Measurements from ENCODE around the gene GMIP.
A peak's percentile ranks its signal among the peaks of the same experiment; 100 is the strongest.

Gene GMIP

GRCh38 chr19:19595171-19595701 lies 48.2 kb downstream of the GMIP start:
- Histone ChIP-seq H3K4me1 (ENCODE audit: control insufficient read depth in 2 of 2, insufficient read depth in 1 of 2, low read depth in 1 of 2, low read length in 2 of 2) (peaks cover 6% of the 10 kb centered on the region in 2 donors), H2BK5ac (ENCODE audit: low read length) (no peak overlapping the region), H3K14ac (ENCODE audit: low read length) (no peak overlapping the region), H2BK12ac (ENCODE audit: low read length) (no peak overlapping the region), H3K18ac (ENCODE audit: low read length) (no peak overlapping the region), H2BK120ac (ENCODE audit: low read depth, low read length) (no peak overlapping the region), H3K27ac (replicated peaks; ENCODE audit: low read length) (no peak overlapping the region), H3K4me3 (ENCODE audit: low read length in 2 of 2) (no peak overlapping the region), H3K23ac (ENCODE audit: low read depth, low read length, poor library complexity) (no peak overlapping the region), H2AFZ (ENCODE audit: low read length) (no peak overlapping the region), H4K91ac (ENCODE audit: low read depth, low read length, poor library complexity) (no peak overlapping the region), H2AK5ac (ENCODE audit: low read depth, low read length) (no peak overlapping the region), H3K9ac (ENCODE audit: low read depth, low read length, poor library complexity) (no peak overlapping the region), H3K79me1 (ENCODE audit: low read depth, low read length) (no peaks in the 10 kb centered on the region), H3K36me3 (replicated peaks in 1 of 2; ENCODE audit: control insufficient read depth in 2 of 2, insufficient read depth in 2 of 2, low read length in 2 of 2) (peaks cover 3 to 11% of the 10 kb centered on the region in 2 donors), H2BK15ac (ENCODE audit: low read length) (no peak overlapping the region), H3K9me3 (replicated peaks in 1 of 2; ENCODE audit: control insufficient read depth in 2 of 2, insufficient read depth in 1 of 2, low read depth in 1 of 2, low read length in 2 of 2) (no peaks in the 10 kb centered on the region), H3K4me2 (ENCODE audit: insufficient read depth, low read length, poor library complexity, severe bottlenecking) (no peak overlapping the region), H3K27me3 (ENCODE audit: control insufficient read depth in 3 of 3, insufficient read depth in 3 of 3, low read depth in 1 of 3, low read length in 3 of 3) (no peaks in the 10 kb centered on the region), H3K4ac (ENCODE audit: low read length) (no peak overlapping the region), H4K8ac (ENCODE audit: low read depth, low read length) (no peak overlapping the region)
- no CpG with 5 or more reads among the region's 8 CpGs for WGBS, 2 donors (ENCODE audit: extremely low coverage in 2 of 2, insufficient read length in 2 of 2, insufficient replicate concordance in 1 of 2)
- no peak for DNase-seq (ENCODE audit: low spot score)

- no peak for DNase-seq (ENCODE audit: low spot score)
- no peak overlapping the region for H3K4me2 ChIP-seq (ENCODE audit: insufficient read depth, low read length, poor library complexity, severe bottlenecking)
- H3K4ac ChIP-seq (ENCODE audit: low read length) = no peak overlapping the region
- no peak overlapping the region for H4K8ac ChIP-seq (ENCODE audit: low read depth, low read length)
- H2BK12ac ChIP-seq (ENCODE audit: low read length) = no peak overlapping the region
- H4K91ac ChIP-seq (ENCODE audit: low read depth, low read length, poor library complexity) = no peak overlapping the region
- no peak overlapping the region for H3K23ac ChIP-seq (ENCODE audit: low read depth, low read length, poor library complexity)
- H3K4me3 ChIP-seq (ENCODE audit: low read length in 2 of 2) = no peak overlapping the region
- H2BK15ac ChIP-seq (ENCODE audit: low read length) = no peak overlapping the region
- H3K4me1 ChIP-seq (ENCODE audit: control insufficient read depth in 2 of 2, insufficient read depth in 1 of 2, low read depth in 1 of 2, low read length in 2 of 2) = peaks cover 6% of the 10 kb centered on the region in 2 donors
- H3K9me3 ChIP-seq (replicated peaks in 1 of 2; ENCODE audit: control insufficient read depth in 2 of 2, insufficient read depth in 1 of 2, low read depth in 1 of 2, low read length in 2 of 2) = no peaks in the 10 kb centered on the region
- peaks cover 3 to 11% of the 10 kb centered on the region in 2 donors for H3K36me3 ChIP-seq (replicated peaks in 1 of 2; ENCODE audit: control insufficient read depth in 2 of 2, insufficient read depth in 2 of 2, low read length in 2 of 2)
- WGBS, 2 donors (ENCODE audit: extremely low coverage in 2 of 2, insufficient read length in 2 of 2, insufficient replicate concordance in 1 of 2) = no CpG with 5 or more reads among the region's 4 CpGs
- H2AFZ ChIP-seq (ENCODE audit: low read length) = no peak overlapping the region
- no peak overlapping the region for H3K18ac ChIP-seq (ENCODE audit: low read length)
- H2BK5ac ChIP-seq (ENCODE audit: low read length) = no peak overlapping the region
- H3K27ac ChIP-seq (replicated peaks; ENCODE audit: low read length) = no peak overlapping the region
- no peak overlapping the region for H3K9ac ChIP-seq (ENCODE audit: low read depth, low read length, poor library complexity)
- H3K79me1 ChIP-seq (ENCODE audit: low read depth, low read length) = no peaks in the 10 kb centered on the region
- no peaks in the 10 kb centered on the region for H3K27me3 ChIP-seq (ENCODE audit: control insufficient read depth in 3 of 3, insufficient read depth in 3 of 3, low read depth in 1 of 3, low read length in 3 of 3)
- no peak overlapping the region for H2AK5ac ChIP-seq (ENCODE audit: low read depth, low read length)
- H2BK120ac ChIP-seq (ENCODE audit: low read depth, low read length) = no peak overlapping the region
- no peak overlapping the region for H3K14ac ChIP-seq (ENCODE audit: low read length)
These were observed 49.1 kb downstream of the GMIP start for GRCh38 chr19:19594381-19594780.

- H2BK15ac ChIP-seq (ENCODE audit: low read length) = no peak overlapping the region
- H2BK120ac ChIP-seq (ENCODE audit: low read depth, low read length) = no peak overlapping the region
- H3K4me3 ChIP-seq (ENCODE audit: low read length in 2 of 2) = no peak overlapping the region
- WGBS, 2 donors (ENCODE audit: extremely low coverage in 2 of 2, insufficient read length in 2 of 2, insufficient replicate concordance in 1 of 2) = no CpG with 5 or more reads among the region's 10 CpGs
- peaks cover under 1 to 8% of the 10 kb centered on the region in 2 donors for H3K36me3 ChIP-seq (replicated peaks in 1 of 2; ENCODE audit: control insufficient read depth in 2 of 2, insufficient read depth in 2 of 2, low read length in 2 of 2)
- peaks cover 6% of the 10 kb centered on the region in 2 donors for H3K4me1 ChIP-seq (ENCODE audit: control insufficient read depth in 2 of 2, insufficient read depth in 1 of 2, low read depth in 1 of 2, low read length in 2 of 2)
- no peak overlapping the region for H3K23ac ChIP-seq (ENCODE audit: low read depth, low read length, poor library complexity)
- no peak overlapping the region for H4K8ac ChIP-seq (ENCODE audit: low read depth, low read length)
- no peaks in the 10 kb centered on the region for H3K79me1 ChIP-seq (ENCODE audit: low read depth, low read length)
- no peak overlapping the region for H4K91ac ChIP-seq (ENCODE audit: low read depth, low read length, poor library complexity)
- no peak overlapping the region for H3K9ac ChIP-seq (ENCODE audit: low read depth, low read length, poor library complexity)
- no peak overlapping the region for H2AFZ ChIP-seq (ENCODE audit: low read length)
- no peak for DNase-seq (ENCODE audit: low spot score)
- H2AK5ac ChIP-seq (ENCODE audit: low read depth, low read length) = no peak overlapping the region
- no peak overlapping the region for H3K4ac ChIP-seq (ENCODE audit: low read length)
- H3K9me3 ChIP-seq (replicated peaks in 1 of 2; ENCODE audit: control insufficient read depth in 2 of 2, insufficient read depth in 1 of 2, low read depth in 1 of 2, low read length in 2 of 2) = no peaks in the 10 kb centered on the region
- no peaks in the 10 kb centered on the region for H3K27me3 ChIP-seq (ENCODE audit: control insufficient read depth in 3 of 3, insufficient read depth in 3 of 3, low read depth in 1 of 3, low read length in 3 of 3)
- no peak overlapping the region for H2BK5ac ChIP-seq (ENCODE audit: low read length)
- no peak overlapping the region for H2BK12ac ChIP-seq (ENCODE audit: low read length)
- H3K27ac ChIP-seq (replicated peaks; ENCODE audit: low read length) = no peak overlapping the region
- no peak overlapping the region for H3K18ac ChIP-seq (ENCODE audit: low read length)
- no peak overlapping the region for H3K14ac ChIP-seq (ENCODE audit: low read length)
- H3K4me2 ChIP-seq (ENCODE audit: insufficient read depth, low read length, poor library complexity, severe bottlenecking) = no peak overlapping the region
These were observed 50.8 kb downstream of the GMIP start for GRCh38 chr19:19592690-19593089.

GRCh38 chr19:19591133-19591825 lies 52.2 kb downstream of the GMIP start:
- no peaks in the 10 kb centered on the region for H3K79me1 ChIP-seq (ENCODE audit: low read depth, low read length)

More at GRCh38 chr19:19591133-19591825, 52.2 kb downstream of the GMIP start:
- Histone ChIP-seq H2BK12ac (ENCODE audit: low read length) (no peak overlapping the region), H3K18ac (ENCODE audit: low read length) (peak overlapping the region; percentile 12), H3K4me3 (ENCODE audit: low read length in 2 of 2) (no peak overlapping the region), H3K23ac (ENCODE audit: low read depth, low read length, poor library complexity) (no peak overlapping the region), H2BK120ac (ENCODE audit: low read depth, low read length) (no peak overlapping the region), H3K36me3 (replicated peaks in 1 of 2; ENCODE audit: control insufficient read depth in 2 of 2, insufficient read depth in 2 of 2, low read length in 2 of 2) (peaks cover 0 to 6% of the 10 kb centered on the region in 2 donors), H2BK5ac (ENCODE audit: low read length) (no peak overlapping the region), H3K14ac (ENCODE audit: low read length) (no peak overlapping the region), H3K4ac (ENCODE audit: low read length) (no peak overlapping the region), H2BK15ac (ENCODE audit: low read length) (no peak overlapping the region), H3K4me1 (ENCODE audit: control insufficient read depth in 2 of 2, insufficient read depth in 1 of 2, low read depth in 1 of 2, low read length in 2 of 2) (peaks cover 6% of the 10 kb centered on the region in 2 donors), H3K27me3 (ENCODE audit: control insufficient read depth in 3 of 3, insufficient read depth in 3 of 3, low read depth in 1 of 3, low read length in 3 of 3) (no peaks in the 10 kb centered on the region), H3K9me3 (replicated peaks in 1 of 2; ENCODE audit: control insufficient read depth in 2 of 2, insufficient read depth in 1 of 2, low read depth in 1 of 2, low read length in 2 of 2) (no peaks in the 10 kb centered on the region), H3K4me2 (ENCODE audit: insufficient read depth, low read length, poor library complexity, severe bottlenecking) (no peak overlapping the region), H3K9ac (ENCODE audit: low read depth, low read length, poor library complexity) (peak overlapping the region; percentile 17), H4K91ac (ENCODE audit: low read depth, low read length, poor library complexity) (no peak overlapping the region), H2AK5ac (ENCODE audit: low read depth, low read length) (no peak overlapping the region), H3K27ac (replicated peaks; ENCODE audit: low read length) (no peak overlapping the region), H2AFZ (ENCODE audit: low read length) (no peak overlapping the region), H4K8ac (ENCODE audit: low read depth, low read length) (no peak overlapping the region)
- DNase-seq (ENCODE audit: low spot score) = no peak
- no CpG with 5 or more reads among the region's 13 CpGs for WGBS, 2 donors (ENCODE audit: extremely low coverage in 2 of 2, insufficient read length in 2 of 2, insufficient replicate concordance in 1 of 2)

Measured in neuronal stem cell (in vitro differentiated cells).